GM18499 (cell line): ENCODE data around the gene STRADA.

ENCODE experiments used
- ATAC-seq: cut with Tn5 transposase; IDR thresholded peaks from one replicate; pipeline ENCODE4 v1.9.1; 2021; ENCODE audit warnings: moderate number of reproducible peaks; ENCODE audit not compliant: insufficient read depth, unreplicated experiment

Gene STRADA

GRCh38 chr17:63703556-63704258 is 37.9 kb downstream of the STRADA start:
- no peak for ATAC-seq

GRCh38 chr17:63703029-63703428 is 38.6 kb downstream of the STRADA start:
- ATAC-seq: no peak

- no peak for ATAC-seq
These were observed 38.9 kb downstream of the STRADA start for GRCh38 chr17:63702721-63703015.

- ATAC-seq: no peak
These were observed 39.5 kb downstream of the STRADA start for GRCh38 chr17:63701868-63702720.

DNA sequence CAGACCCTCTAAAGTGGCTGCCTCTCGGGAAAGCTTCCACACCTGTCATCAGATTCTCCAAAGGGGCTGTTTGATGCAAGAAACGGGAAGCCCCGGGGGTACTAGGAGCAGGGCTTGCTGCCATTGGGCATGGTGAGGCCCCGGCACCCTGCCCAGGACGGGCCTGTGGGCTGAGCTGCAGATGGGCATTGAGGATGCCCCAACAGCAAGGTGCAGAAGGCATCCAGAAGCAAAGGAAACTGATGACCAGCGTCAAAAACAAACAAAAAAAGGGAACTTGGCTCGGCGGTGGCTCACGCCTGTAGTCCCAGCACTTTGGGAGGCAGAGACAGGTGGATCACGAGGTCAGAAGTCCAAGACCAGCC is 40.2 kb downstream of the STRADA start:
- no peak for ATAC-seq

DNA sequence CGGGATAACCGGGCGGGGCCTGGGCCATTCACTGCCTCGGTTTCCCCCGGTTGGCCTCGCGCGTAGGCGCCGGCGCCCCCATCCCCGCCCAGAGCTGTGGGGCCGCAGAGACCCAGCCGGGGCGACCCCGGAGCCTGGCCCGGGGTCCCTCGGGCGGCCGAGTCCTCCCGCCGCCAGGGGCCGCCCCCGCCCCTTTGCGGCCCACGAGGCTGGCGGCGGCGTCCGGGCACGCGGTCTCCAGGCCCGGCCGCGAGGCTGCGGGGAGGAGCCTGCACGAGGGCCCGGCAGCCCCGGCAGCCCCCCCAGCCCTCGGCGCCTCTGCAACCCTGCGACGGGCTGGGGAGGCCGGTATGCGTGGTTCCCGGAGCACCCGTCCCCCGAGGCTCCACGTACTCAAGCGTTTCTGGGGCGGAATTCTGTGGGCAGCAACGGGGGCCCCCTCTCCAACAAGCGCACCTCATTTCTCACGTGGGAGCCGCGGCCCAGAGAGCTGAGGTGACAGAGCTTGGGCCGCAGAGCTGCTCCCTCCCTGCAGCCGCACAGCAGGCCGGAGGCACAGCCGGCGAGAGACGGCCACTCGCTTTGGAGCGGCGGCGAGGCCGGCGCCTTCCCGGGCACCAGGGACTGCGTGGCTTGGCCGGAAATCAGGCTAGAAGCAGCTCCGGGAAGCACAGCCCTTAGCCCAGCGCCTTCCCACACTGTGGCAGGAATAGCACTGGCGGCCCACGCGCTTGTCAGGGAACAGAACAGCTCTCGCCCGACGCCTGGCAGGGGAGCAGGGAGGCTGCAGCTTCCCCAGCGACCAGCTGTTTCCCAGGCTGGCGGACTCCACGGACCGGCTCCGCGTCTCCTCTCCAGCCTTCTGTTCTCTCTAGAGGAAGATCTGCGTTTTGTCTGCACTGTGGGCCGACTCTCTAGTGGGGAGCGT is 40.8 kb downstream of the STRADA start:
- ATAC-seq: no peak

- ATAC-seq: no peak
These were observed 41.7 kb downstream of the STRADA start, which contains the start of gene LIMD2 for GRCh38 chr17:63699638-63700527. Gene LIMD2 (minus strand): TSS chr17:63700125. CDS start chr17:63699298, 827 bp downstream.

- ATAC-seq: no peak
These were observed 42.5 kb downstream of the STRADA start for GRCh38 chr17:63698886-63699637.

DNA sequence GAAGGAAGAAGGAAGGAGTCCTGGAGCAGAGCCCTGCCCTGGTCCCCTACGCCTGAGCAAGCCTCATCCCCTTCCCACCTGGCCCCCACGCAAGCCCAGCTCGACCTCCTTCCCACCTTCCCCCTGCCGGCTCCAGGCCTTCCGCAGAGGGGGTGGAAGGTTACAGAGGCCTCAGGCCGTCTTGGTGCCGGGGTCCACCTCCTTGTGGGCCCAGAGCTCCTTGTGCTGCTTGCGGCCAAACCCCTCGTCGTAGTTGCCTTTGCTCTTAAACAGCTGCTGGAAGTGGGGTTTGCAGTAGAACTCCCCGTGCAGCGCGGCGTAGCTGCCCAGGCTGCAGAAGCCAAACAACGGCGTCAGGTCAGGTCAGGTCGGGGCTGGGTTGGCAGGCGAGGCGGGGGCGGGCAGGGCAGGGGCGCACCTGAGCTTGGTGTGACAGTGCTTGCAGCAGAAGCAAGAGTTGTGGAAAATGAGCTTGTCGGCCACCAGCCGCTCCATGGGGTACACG is 43.2 kb downstream of the STRADA start:
- no peak for ATAC-seq

- ATAC-seq: no peak
These were observed 44.0 kb downstream of the STRADA start for GRCh38 chr17:63697341-63698286.

- no peak for ATAC-seq
These were observed 45.1 kb downstream of the STRADA start for GRCh38 chr17:63696381-63696961.

- no peak for ATAC-seq
These were observed 45.7 kb downstream of the STRADA start for GRCh38 chr17:63695889-63696288.

- ATAC-seq: no peak
These were observed 46.4 kb downstream of the STRADA start for GRCh38 chr17:63694950-63695773.

GRCh38 chr17:63694229-63694949 is 47.2 kb downstream of the STRADA start:
- no peak for ATAC-seq

DNA sequence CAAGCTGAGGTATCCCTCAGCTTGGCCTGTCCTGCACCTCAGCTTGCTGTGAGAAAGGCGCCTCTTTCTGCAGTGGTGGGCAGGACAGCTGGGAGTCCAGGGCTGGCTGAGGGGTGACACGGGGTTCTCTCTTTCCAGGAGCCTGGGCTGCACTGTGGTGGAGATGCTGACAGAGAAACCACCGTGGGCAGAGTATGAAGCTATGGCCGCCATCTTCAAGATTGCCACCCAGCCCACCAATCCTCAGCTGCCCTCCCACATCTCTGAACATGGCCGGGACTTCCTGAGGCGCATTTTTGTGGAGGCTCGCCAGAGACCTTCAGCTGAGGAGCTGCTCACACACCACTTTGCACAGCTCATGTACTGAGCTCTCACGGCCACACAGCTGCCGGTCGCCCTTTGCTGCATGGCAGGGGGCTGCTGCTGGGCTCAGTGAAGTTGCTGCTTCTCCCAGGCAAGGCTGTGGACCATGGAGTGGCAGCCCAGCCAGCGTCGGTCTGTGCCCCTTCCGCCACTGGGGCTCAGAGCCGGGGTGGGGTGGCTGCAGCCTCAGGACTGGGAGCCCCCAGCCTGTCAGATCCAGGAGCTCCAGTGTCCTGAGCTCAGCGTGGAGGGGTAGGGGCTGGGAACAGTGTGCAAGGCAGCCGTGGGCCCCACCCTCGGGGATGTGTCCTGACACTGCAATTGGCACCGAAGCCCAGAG is 48.0 kb downstream of the STRADA start:
- no peak for ATAC-seq
